Measurements from ENCODE around the gene TMEM121.
A peak's percentile ranks its signal among the peaks of the same experiment; 100 is the strongest.

The TMEM121 gene

DNA sequence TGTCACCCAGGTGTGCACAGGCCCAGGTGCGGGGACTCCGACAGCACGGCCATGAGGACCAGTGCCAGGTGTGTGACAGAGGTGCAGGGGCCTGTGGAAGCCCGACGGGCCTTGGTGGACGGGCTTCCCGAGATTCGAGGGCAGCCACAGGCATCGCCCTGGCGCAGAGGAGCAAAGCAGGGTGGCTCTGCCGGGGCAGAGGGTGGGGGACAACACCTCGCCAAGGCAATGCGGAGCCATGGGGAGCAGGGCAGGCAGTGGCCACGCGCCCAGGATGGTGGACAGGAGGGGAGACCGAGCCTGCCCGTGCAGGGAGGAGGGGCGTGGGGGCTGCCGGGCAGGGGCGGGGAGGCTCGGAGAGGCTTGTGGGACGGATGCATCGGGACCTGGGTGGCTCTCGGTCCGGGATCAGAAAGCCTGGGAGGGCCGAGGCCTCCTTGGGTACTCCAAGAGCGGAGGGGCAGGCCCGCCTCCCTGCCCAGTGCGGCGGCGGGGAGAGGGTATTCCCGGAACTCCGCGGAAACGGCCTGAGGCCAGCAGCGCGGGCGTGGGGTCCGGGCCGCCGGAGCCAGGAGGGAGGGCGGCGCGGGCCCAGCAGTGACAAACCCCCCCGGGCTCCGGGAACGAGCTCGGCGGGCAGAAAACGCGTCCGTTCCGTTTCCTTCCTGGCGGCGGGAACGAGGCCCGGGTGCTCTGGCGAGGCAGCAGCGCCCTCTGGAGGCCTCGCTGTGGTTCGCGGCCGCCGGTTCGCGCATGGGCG lies 1.6 kb downstream of the TMEM121 start:
- in situ Hi-C loops (cut with MboI; ENCODE audit: low sequenced_read_pairs, unreplicated experiment), result no loop called here
- peak; percentile 96 for DNase-seq (ENCODE audit: low spot score)
- TF ChIP-seq, protein P1, sequence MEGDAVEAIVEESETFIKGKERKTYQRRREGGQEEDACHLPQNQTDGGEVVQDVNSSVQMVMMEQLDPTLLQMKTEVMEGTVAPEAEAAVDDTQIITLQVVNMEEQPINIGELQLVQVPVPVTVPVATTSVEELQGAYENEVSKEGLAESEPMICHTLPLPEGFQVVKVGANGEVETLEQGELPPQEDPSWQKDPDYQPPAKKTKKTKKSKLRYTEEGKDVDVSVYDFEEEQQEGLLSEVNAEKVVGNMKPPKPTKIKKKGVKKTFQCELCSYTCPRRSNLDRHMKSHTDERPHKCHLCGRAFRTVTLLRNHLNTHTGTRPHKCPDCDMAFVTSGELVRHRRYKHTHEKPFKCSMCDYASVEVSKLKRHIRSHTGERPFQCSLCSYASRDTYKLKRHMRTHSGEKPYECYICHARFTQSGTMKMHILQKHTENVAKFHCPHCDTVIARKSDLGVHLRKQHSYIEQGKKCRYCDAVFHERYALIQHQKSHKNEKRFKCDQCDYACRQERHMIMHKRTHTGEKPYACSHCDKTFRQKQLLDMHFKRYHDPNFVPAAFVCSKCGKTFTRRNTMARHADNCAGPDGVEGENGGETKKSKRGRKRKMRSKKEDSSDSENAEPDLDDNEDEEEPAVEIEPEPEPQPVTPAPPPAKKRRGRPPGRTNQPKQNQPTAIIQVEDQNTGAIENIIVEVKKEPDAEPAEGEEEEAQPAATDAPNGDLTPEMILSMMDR (IDR thresholded peaks at IDR 0.05; ENCODE audit: borderline replicate concordance, control extremely low read depth, extremely low read depth, insufficient read depth, missing control alignments), result peak; percentile 99

DNA sequence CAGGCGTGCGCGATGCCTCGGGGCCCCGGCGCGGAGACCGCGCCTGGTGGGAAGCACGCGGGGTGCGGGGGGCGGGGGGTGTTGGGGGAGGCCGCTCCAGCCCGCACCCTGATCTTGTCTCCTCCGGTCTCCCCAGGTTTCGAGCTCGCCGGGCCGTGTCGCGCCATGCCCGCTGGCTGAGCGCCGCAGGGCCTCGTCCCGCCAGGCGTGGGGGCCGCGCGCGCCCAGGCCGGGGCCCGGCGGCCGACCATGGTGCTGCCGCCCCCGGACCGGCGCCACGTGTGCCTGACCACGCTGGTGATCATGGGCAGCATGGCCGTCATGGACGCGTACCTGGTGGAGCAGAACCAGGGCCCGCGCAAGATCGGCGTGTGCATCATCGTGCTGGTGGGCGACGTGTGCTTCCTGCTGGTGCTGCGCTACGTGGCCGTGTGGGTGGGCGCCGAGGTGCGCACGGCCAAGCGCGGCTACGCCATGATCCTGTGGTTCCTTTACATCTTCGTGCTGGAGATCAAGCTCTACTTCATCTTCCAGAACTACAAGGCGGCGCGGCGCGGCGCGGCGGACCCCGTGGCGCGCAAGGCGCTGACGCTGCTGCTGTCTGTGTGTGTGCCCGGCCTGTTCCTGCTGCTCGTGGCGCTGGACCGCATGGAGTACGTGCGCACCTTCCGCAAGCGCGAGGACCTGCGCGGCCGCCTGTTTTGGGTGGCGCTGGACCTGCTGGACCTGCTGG lies 2.4 kb downstream of the TMEM121 start:
- TF ChIP-seq, protein P1 (IDR thresholded peaks at IDR 0.05; ENCODE audit: borderline replicate concordance, control extremely low read depth, extremely low read depth, insufficient read depth, missing control alignments), result no peak
- DNase-seq (ENCODE audit: low spot score), result no peak
- in situ Hi-C loops (cut with MboI; ENCODE audit: low sequenced_read_pairs, unreplicated experiment), result no loop called here

DNA sequence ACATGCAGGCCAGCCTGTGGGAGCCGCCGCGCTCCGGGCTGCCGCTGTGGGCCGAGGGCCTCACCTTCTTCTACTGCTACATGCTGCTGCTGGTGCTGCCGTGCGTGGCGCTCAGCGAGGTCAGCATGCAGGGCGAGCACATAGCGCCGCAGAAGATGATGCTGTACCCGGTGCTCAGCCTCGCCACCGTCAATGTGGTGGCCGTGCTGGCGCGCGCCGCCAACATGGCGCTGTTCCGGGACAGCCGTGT lies 2.9 kb downstream of the TMEM121 start:
- TF ChIP-seq, protein P1 (IDR thresholded peaks at IDR 0.05; ENCODE audit: borderline replicate concordance, control extremely low read depth, extremely low read depth, insufficient read depth, missing control alignments), result no peak
- in situ Hi-C loops (cut with MboI; ENCODE audit: low sequenced_read_pairs, unreplicated experiment), result no loop called here
- DNase-seq (ENCODE audit: low spot score), result no peak

DNA sequence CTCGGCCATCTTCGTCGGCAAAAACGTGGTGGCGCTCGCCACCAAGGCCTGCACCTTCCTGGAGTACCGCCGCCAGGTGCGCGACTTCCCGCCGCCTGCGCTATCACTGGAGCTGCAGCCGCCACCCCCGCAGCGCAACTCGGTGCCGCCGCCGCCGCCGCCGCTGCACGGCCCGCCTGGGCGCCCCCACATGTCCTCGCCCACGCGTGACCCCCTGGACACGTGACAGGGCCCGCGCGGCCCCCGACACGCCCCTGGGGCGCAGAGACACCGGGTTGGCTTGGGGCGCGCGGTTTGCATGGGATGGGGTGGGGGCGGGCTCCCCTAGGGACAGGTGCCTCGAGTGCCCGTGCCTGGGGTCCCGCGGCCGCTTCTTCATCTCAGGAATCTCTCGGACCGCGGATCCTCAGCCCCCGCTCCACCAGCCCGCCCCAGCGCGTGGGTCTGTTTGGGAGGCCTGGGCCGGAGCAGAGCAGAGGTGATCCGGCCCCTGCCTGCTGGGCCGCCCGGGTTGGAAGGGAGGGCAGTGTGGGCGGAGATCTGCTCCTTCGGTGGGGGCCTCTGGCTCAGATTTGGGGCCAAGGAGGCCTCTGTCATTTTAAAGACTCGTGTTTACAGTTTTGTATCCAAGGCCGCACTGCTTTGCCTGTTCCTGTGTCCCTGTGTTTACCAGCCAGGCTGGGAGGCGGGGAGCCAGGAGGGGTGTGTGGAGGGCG lies 3.3 kb downstream of the TMEM121 start:
- TF ChIP-seq, protein P1 (IDR thresholded peaks at IDR 0.05; ENCODE audit: borderline replicate concordance, control extremely low read depth, extremely low read depth, insufficient read depth, missing control alignments), result no peak
- in situ Hi-C loops (cut with MboI; ENCODE audit: low sequenced_read_pairs, unreplicated experiment), result no loop called here

DNA sequence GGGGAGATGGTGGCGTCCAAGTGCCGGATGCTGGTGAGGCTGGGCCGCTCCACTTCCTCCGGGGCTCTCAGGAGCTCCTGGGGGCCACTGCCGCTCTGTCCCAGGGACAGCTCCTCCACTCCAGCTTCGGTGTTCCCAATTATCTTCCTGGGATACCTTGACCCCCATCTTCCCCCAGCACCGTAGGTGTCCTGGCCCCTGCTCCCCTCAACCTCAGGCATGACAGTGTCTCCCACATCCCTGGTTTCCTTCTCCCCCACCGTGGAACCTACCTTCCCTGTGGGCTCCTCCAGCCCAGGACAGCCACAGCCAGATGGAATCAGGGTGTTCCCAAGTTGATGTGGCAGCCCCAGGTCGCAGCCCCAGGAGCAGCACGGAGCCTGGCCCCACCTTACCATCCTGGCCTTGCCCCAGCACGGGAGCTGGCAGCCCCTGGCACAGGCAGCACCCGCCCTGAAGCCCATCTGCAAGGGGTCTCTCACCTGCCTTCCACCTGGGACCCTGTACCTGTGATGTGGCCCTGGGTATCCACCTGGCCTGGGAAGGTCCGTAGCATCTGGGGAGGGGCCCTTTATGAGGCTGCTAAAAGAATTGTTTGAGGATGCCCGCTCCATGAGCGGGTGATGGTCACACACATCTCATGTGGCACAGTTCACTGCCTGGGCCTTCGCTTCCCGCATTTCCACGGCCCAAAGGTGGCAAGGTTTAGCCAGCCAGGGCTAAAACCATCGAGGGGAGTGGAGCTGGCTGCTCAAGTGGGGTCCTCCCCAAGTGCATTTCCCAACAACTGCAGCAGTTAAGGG lies 4.1 kb downstream of the TMEM121 start:
- TF ChIP-seq, protein P1 (IDR thresholded peaks at IDR 0.05; ENCODE audit: borderline replicate concordance, control extremely low read depth, extremely low read depth, insufficient read depth, missing control alignments), result no peak
- DNase-seq (ENCODE audit: low spot score), result no peak
- in situ Hi-C loops (cut with MboI; ENCODE audit: low sequenced_read_pairs, unreplicated experiment), result no loop called here

More for the DNA sequence above, 3.3 kb downstream of the TMEM121 start:
- DNase-seq (ENCODE audit: low spot score), result no peak

All from GM13976 (cell line).